Measurements from ENCODE around the gene INTS12. TPM values are rescaled to one million over a fixed set of nuclear protein-coding genes. Genes with fewer than 3 reads are reported as not detected.

INTS12 gene
- total RNA-seq, 5 donors from 2014 or later (not counting 1 experiment from before 2014, with no cell fraction given), result 14.5 to 23.8 (median 17.3) TPM

GRCh38 chr4:105644257-105644656 lies 64.2 kb downstream of the INTS12 start:
- H3K27ac ChIP-seq (ENCODE audit: low read length), result no peak overlapping the region
- DNase-seq (no peak), ATAC-seq (replicated peaks in 1 of 4) (no peak)
- H3K4me3 ChIP-seq (ENCODE audit: control insufficient read depth in 1 of 2, extremely low read depth in 1 of 2, low read length in 1 of 2), result no peak overlapping the region
- POLR2A ChIA-PET, result no interaction called here
- Mint-ChIP-seq H3K4me1 (no peaks in the 10 kb centered on the region), H3K27ac (no peak overlapping the region), H3K36me3 (no peaks in the 10 kb centered on the region), H3K9me3 (no peaks in the 10 kb centered on the region), H3K27me3 (peaks cover 6 to 18% of the 10 kb centered on the region in 2 donors), H3K4me3 (no peak overlapping the region)
- H3K36me3 ChIP-seq (ENCODE audit: control insufficient read depth in 2 of 2, extremely low read depth in 1 of 2, insufficient read depth in 1 of 2, low read length in 1 of 2), result no peaks in the 10 kb centered on the region
- CTCF ChIA-PET, result no interaction called here
- H3K27me3 ChIP-seq (replicated peaks in 1 of 2; ENCODE audit: control insufficient read depth in 2 of 2, extremely low read depth in 1 of 2, insufficient read depth in 2 of 2, low read length in 1 of 2), result no peaks in the 10 kb centered on the region
- no peaks in the 10 kb centered on the region for H3K9me3 ChIP-seq
- H3K4me1 ChIP-seq (ENCODE audit: control insufficient read depth in 1 of 2, extremely low read depth in 1 of 2, insufficient read depth in 2 of 2, low read length in 2 of 2), result no peaks in the 10 kb centered on the region
- no CpG with 5 or more reads among the region's 2 CpGs for WGBS (ENCODE audit: insufficient coverage)

GRCh38 chr4:105641845-105642244 lies 66.6 kb downstream of the INTS12 start:
- Mint-ChIP-seq H3K27ac (no peak overlapping the region), H3K27me3 (peaks cover 3 to 13% of the 10 kb centered on the region in 2 donors), H3K36me3 (no peaks in the 10 kb centered on the region), H3K4me1 (peaks cover 2 to 6% (median 2%) of the 10 kb centered on the region in 3 donors), H3K9me3 (no peaks in the 10 kb centered on the region), H3K4me3 (no peak overlapping the region)
- H3K36me3 ChIP-seq (ENCODE audit: control insufficient read depth in 2 of 2, extremely low read depth in 1 of 2, insufficient read depth in 1 of 2, low read length in 1 of 2), result no peaks in the 10 kb centered on the region
- H3K27ac ChIP-seq (ENCODE audit: low read length), result no peak overlapping the region
- H3K4me3 ChIP-seq (ENCODE audit: control insufficient read depth in 1 of 2, extremely low read depth in 1 of 2, low read length in 1 of 2), result no peak overlapping the region
- no peaks in the 10 kb centered on the region for H3K4me1 ChIP-seq (ENCODE audit: control insufficient read depth in 1 of 2, extremely low read depth in 1 of 2, insufficient read depth in 2 of 2, low read length in 2 of 2)
- ATAC-seq (replicated peaks in 1 of 4), result no peak
- H3K9me3 ChIP-seq, result no peaks in the 10 kb centered on the region
- ChIA-PET POLR2A (no interaction called here), CTCF (no interaction called here)
- 78% methylated on average over 1 of the region's 4 CpGs for WGBS (ENCODE audit: insufficient coverage)
- H3K27me3 ChIP-seq (replicated peaks in 1 of 2; ENCODE audit: control insufficient read depth in 2 of 2, extremely low read depth in 1 of 2, insufficient read depth in 2 of 2, low read length in 1 of 2), result no peaks in the 10 kb centered on the region
- DNase-seq, result no peak

- H3K4me3 Mint-ChIP-seq, result no peak overlapping the region
- ChIA-PET POLR2A (interaction anchor here in 1 of 2 donors (0.7 kb wide), 1 partner anchor 10 kb away, joined by 3 read pairs; no protein-coding TSS in a partner anchor), CTCF (no interaction called here)
- H3K36me3 ChIP-seq (ENCODE audit: control insufficient read depth in 2 of 2, extremely low read depth in 1 of 2, insufficient read depth in 1 of 2, low read length in 1 of 2), result no peaks in the 10 kb centered on the region
- H3K9me3 Mint-ChIP-seq, result no peaks in the 10 kb centered on the region
- no peaks in the 10 kb centered on the region for H3K4me1 ChIP-seq (ENCODE audit: control insufficient read depth in 1 of 2, extremely low read depth in 1 of 2, insufficient read depth in 2 of 2, low read length in 2 of 2)
- no peak overlapping the region for H3K27ac ChIP-seq (ENCODE audit: low read length)
- no peak overlapping the region for H3K27ac Mint-ChIP-seq
- ATAC-seq (replicated peaks in 1 of 4), result peak in 1 of 4 experiments; percentile 38
- no peaks in the 10 kb centered on the region for H3K9me3 ChIP-seq
- H3K27me3 ChIP-seq (replicated peaks in 1 of 2; ENCODE audit: control insufficient read depth in 2 of 2, extremely low read depth in 1 of 2, insufficient read depth in 2 of 2, low read length in 1 of 2), result no peaks in the 10 kb centered on the region
- H3K4me1 Mint-ChIP-seq, result peaks cover 2 to 6% (median 2%) of the 10 kb centered on the region in 3 donors
- no peaks in the 10 kb centered on the region for H3K36me3 Mint-ChIP-seq
- WGBS (ENCODE audit: insufficient coverage), result 17% methylated on average over 1 of the region's 4 CpGs
- H3K4me3 ChIP-seq (ENCODE audit: control insufficient read depth in 1 of 2, extremely low read depth in 1 of 2, low read length in 1 of 2), result no peak overlapping the region
- DNase-seq, result peak in 13 of 35 experiments; percentile 0 to 21 (median 6)
- peaks cover 3 to 10% of the 10 kb centered on the region in 2 donors for H3K27me3 Mint-ChIP-seq
These were observed 70.9 kb downstream of the INTS12 start for GRCh38 chr4:105637408-105638176.

- Histone ChIP-seq H3K4me3 (ENCODE audit: control insufficient read depth in 1 of 2, extremely low read depth in 1 of 2, low read length in 1 of 2) (no peak overlapping the region), H3K27me3 (replicated peaks in 1 of 2; ENCODE audit: control insufficient read depth in 2 of 2, extremely low read depth in 1 of 2, insufficient read depth in 2 of 2, low read length in 1 of 2) (no peaks in the 10 kb centered on the region), H3K36me3 (ENCODE audit: control insufficient read depth in 2 of 2, extremely low read depth in 1 of 2, insufficient read depth in 1 of 2, low read length in 1 of 2) (no peaks in the 10 kb centered on the region), H3K27ac (ENCODE audit: low read length) (no peak overlapping the region), H3K9me3 (no peaks in the 10 kb centered on the region), H3K4me1 (ENCODE audit: control insufficient read depth in 1 of 2, extremely low read depth in 1 of 2, insufficient read depth in 2 of 2, low read length in 2 of 2) (no peaks in the 10 kb centered on the region)
- Mint-ChIP-seq H3K9me3 (no peaks in the 10 kb centered on the region), H3K4me1 (peaks cover 2 to 6% (median 2%) of the 10 kb centered on the region in 3 donors), H3K4me3 (no peak overlapping the region), H3K36me3 (no peaks in the 10 kb centered on the region), H3K27ac (no peak overlapping the region), H3K27me3 (peaks cover 2 to 3% of the 10 kb centered on the region in 2 donors)
- ATAC-seq (replicated peaks in 1 of 4) (no peak), DNase-seq (no peak)
- POLR2A ChIA-PET, result no interaction called here
- no CpG with 5 or more reads among the region's 1 CpG for WGBS (ENCODE audit: insufficient coverage)
- CTCF ChIA-PET, result no interaction called here
These were observed 73.9 kb downstream of the INTS12 start for GRCh38 chr4:105634402-105635080.

GRCh38 chr4:105633241-105633640 lies 75.2 kb downstream of the INTS12 start:
- ATAC-seq (replicated peaks in 1 of 4), result no peak
- no CpG with 5 or more reads among the region's 3 CpGs for WGBS (ENCODE audit: insufficient coverage)

More at GRCh38 chr4:105633241-105633640, 75.2 kb downstream of the INTS12 start:
- no peaks in the 10 kb centered on the region for H3K4me1 ChIP-seq (ENCODE audit: control insufficient read depth in 1 of 2, extremely low read depth in 1 of 2, insufficient read depth in 2 of 2, low read length in 2 of 2)
- no peak overlapping the region for H3K27ac ChIP-seq (ENCODE audit: low read length)
- no peaks in the 10 kb centered on the region for H3K9me3 Mint-ChIP-seq
- H3K4me1 Mint-ChIP-seq, result peaks cover 2 to 6% (median 2%) of the 10 kb centered on the region in 3 donors
- no peaks in the 10 kb centered on the region for H3K27me3 ChIP-seq (replicated peaks in 1 of 2; ENCODE audit: control insufficient read depth in 2 of 2, extremely low read depth in 1 of 2, insufficient read depth in 2 of 2, low read length in 1 of 2)
- H3K36me3 ChIP-seq (ENCODE audit: control insufficient read depth in 2 of 2, extremely low read depth in 1 of 2, insufficient read depth in 1 of 2, low read length in 1 of 2), result no peaks in the 10 kb centered on the region
- H3K36me3 Mint-ChIP-seq, result no peaks in the 10 kb centered on the region
- POLR2A ChIA-PET, result interaction anchor here in 1 of 2 donors (0.5 kb wide), 1 partner anchor 1372 kb away, joined by 3 read pairs; no protein-coding TSS in a partner anchor
- no peak for DNase-seq
- H3K4me3 Mint-ChIP-seq, result no peak overlapping the region
- CTCF ChIA-PET, result no interaction called here
- H3K4me3 ChIP-seq (ENCODE audit: control insufficient read depth in 1 of 2, extremely low read depth in 1 of 2, low read length in 1 of 2), result no peak overlapping the region
- H3K27ac Mint-ChIP-seq, result no peak overlapping the region
- H3K9me3 ChIP-seq, result no peaks in the 10 kb centered on the region
- peaks cover 6 to 8% of the 10 kb centered on the region in 2 donors for H3K27me3 Mint-ChIP-seq
